OCI-M2 (cell line): ENCODE results near the gene PDLIM4.

Source experiments
- DNase-seq: peaks from one replicate; lab custom pipeline; 2025; ENCODE audit not compliant: unreplicated experiment; lab: John Stamatoyannopoulos, UW

The PDLIM4 gene, protein sequence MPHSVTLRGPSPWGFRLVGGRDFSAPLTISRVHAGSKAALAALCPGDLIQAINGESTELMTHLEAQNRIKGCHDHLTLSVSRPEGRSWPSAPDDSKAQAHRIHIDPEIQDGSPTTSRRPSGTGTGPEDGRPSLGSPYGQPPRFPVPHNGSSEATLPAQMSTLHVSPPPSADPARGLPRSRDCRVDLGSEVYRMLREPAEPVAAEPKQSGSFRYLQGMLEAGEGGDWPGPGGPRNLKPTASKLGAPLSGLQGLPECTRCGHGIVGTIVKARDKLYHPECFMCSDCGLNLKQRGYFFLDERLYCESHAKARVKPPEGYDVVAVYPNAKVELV

GRCh38 chr5:132257131-132258101 lies at the start of gene PDLIM4:
Gene PDLIM4 (plus strand): TSS chr5:132257696. CDS start chr5:132257735, 39 bp downstream.
- no peak for DNase-seq

DNA sequence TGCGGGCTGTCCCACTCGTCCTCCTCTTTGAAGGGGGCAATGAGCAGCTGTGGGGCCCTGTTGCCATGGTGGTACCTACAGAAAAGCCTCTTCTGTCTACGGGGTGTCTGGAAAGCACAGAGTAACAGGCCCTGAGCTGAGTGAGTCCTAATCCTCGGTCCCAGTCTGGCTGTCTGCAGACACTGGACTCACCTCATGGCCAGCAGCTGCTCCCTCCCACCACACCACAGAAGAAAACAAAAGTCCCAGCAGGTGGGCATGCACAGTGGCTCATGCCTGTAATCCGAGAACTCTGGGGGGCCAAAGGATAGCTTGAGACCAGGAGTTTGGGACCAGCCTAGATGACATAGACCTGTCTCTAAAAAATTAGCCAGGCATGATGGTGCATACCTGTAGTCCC lies 49.7 kb upstream of the PDLIM4 start:
- DNase-seq: no peak

GRCh38 chr5:132209131-132209530 lies 48.4 kb upstream of the PDLIM4 start:
- DNase-seq: no peak

GRCh38 chr5:132209901-132210545 lies 47.5 kb upstream of the PDLIM4 start:
- no peak for DNase-seq

GRCh38 chr5:132210944-132211343 lies 46.6 kb upstream of the PDLIM4 start:
- no peak for DNase-seq

DNA sequence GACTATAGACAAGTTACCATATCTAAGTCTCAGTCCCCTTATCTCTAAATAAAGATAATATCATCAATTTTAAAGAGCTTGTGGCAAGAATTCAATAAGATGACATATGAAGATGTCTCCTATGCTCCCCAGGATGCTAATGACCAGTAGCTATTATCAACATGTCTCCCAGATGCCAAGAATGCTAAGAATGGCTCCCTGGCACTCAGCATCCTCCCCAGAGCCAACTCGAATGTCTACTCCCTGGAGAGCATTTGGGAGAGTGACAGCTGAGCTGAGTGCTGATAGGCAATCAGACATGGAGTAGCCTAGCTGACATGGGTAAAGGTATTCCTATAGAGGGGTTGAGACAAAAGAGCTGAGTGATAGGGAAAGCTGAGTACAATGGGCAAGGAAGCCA lies 45.7 kb upstream of the PDLIM4 start:
- no peak for DNase-seq

DNA sequence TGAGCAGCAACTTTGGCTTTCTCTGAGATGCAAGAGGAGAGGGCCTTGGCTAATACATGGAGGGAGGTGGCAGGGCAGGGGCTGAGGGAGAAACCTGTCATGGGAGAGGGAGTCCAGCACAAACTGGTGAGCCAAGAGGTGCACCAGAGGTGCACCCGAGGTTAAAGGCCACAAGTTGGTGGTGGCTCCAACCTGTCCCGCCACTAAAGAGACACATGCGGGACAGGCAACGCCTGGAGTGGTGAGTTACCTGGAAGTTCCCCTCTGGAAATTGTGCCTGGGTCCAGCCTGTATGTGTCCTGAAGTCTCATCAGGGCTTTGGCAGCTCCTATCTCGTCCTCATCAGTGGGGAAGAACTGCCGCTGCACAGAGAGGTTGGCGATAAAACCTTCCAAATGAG lies 43.8 kb upstream of the PDLIM4 start:
- no peak for DNase-seq

GRCh38 chr5:132214491-132214890 lies 43.0 kb upstream of the PDLIM4 start:
- DNase-seq: no peak

- DNase-seq: no peak
Observed at GRCh38 chr5:132215329-132215728, 42.2 kb upstream of the PDLIM4 start.

DNA sequence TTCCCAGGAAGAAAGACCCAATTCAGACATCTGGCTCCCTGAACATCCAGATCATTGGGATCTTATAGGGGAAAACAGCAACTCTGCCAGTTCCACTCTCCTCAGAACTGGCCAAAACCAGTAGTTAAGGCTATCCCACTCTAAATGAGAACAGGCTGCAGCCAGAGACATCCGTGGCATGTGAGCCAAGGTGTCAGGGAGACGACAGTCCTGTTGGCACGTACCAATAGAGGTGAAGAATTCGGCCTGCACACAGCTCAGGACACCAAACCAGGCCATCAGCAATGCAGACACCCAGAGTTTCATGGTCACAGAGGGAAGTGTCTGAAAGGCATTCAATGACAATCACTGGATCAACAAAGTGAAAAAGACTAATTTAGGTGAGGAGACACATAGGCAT lies 39.2 kb upstream of the PDLIM4 start:
- DNase-seq: no peak

GRCh38 chr5:132219289-132219970 lies 38.1 kb upstream of the PDLIM4 start:
- no peak for DNase-seq

DNA sequence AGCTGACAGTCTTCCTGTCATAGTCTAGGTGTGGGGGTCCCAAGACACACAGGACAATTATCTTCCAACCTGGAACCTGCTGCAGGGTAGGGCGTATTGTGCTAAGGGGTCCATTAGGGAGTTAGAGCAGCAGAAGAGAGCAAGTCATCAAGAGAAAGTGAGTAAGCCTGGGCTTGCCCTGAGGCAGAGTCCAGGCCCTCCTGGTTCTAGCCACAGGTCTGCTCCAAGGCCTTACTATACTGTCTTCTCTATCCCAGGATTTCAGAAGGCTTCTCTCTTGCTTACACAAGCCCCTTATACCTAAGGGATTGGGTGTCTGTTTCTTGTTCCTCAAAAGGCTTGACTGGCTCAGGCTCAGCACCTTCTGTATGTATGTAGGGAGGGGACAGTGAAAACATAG lies 37.5 kb upstream of the PDLIM4 start:
- no peak for DNase-seq

- no peak for DNase-seq
Observed at GRCh38 chr5:132220491-132220890, 37.0 kb upstream of the PDLIM4 start.

DNA sequence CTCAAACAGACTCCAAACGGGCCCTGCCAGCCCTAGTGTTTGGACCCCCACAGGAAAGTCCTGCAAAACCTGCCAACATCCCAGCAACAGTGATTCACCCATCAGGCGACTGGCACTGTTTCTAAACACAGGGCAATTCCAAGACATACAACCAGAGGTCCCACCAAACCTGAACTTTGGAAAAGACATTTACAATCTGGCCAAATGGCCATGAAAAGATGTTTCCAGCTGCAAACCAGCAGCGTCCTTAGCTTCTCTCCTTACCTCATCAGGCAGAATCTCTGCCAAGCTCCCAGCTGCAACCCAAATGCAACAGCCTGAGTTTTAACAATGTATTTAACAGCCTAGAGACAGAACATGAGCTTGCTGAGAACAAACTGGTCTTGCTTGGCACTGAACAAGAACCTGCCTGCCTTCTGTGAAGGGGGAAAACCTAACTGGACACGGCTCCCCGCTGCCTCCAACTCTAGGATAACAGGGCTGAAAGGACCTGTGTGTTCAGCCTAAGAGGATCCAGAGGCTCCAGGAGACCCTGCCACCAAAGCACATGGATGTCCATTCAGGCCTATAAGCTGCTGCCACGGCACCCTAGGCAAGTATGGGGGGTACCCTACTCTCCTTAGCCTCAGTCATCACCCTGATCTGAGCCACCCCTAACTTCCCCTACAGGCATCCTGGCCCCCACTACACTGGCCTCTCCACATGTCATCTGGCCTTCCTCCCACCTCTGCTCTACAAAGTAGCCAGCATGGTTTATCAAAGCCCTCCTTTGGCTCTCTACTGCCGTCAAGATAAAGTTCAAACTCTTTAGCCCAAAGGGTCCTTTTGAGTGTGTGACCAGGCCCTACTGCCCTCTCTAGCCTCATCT lies 35.5 kb upstream of the PDLIM4 start:
- DNase-seq: no peak

DNA sequence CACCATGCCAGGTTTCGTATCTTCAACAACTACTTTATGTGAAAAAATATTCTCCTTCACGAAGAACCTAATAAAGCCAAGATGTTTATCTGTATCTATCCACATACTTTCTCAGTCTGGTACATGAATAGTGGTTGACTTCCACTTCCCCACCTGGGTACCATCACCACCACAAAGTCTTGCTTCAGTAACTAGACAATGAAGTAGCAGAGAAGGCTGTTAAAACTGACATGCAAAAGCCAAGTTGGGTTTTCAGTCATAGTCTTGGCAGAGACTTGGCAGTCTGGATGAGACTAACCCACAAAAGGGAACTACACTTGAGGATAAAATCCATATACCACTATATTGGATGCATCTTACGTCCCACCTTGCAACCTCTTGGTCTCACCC lies 34.9 kb upstream of the PDLIM4 start:
- no peak for DNase-seq

GRCh38 chr5:132223861-132224260 lies 33.6 kb upstream of the PDLIM4 start:
- DNase-seq: no peak

- no peak for DNase-seq
Observed at GRCh38 chr5:132224716-132225115, 32.8 kb upstream of the PDLIM4 start.

- no peak for DNase-seq
Observed at GRCh38 chr5:132225165-132226032, 32.1 kb upstream of the PDLIM4 start.
